Loucy (cell line): ENCODE results near the gene DSCAML1.

ENCODE experiments used
- H2AFZ ChIP-seq: fragments of 200-600 bp; sonication (generic); 2 replicates; pipeline ENCODE4 v1.6.0; 2016; ENCODE audit warnings: antibody characterized with exemption, mild to moderate bottlenecking, low read length, moderate library complexity
- H3F3A ChIP-seq: fragments of 200-600 bp; 2 replicates; pipeline ENCODE4 v1.6.0; 2016; ENCODE audit warnings: antibody characterized with exemption, low read depth, mild to moderate bottlenecking
- H3K27me3 ChIP-seq: fragments of 200-600 bp; sonication (generic); 2 replicates; pipeline ENCODE4 v1.6.1; 2014; ENCODE audit warnings: low read length, mild to moderate bottlenecking; ENCODE audit not compliant: insufficient read depth, poor library complexity, severe bottlenecking
- H3K36me3 ChIP-seq: fragments of 200-600 bp; sonication (generic); 2 replicates; pipeline ENCODE4 v1.6.1; 2016; ENCODE audit warnings: low read length; ENCODE audit not compliant: insufficient read depth
- H3K4me1 ChIP-seq: fragments of 200-600 bp; sonication (generic); 2 replicates; pipeline ENCODE4 v1.5.1; 2014; ENCODE audit warnings: low read length, mild to moderate bottlenecking; ENCODE audit not compliant: insufficient read depth, poor library complexity, severe bottlenecking
- H3K4me2 ChIP-seq: fragments of 200-600 bp; sonication (generic); 2 replicates; pipeline ENCODE4 v1.6.0; 2014; ENCODE audit warnings: antibody characterized with exemption, low read length, low read depth, mild to moderate bottlenecking; ENCODE audit not compliant: poor library complexity, severe bottlenecking
- H3K4me3 ChIP-seq: fragments of 200-600 bp; sonication (generic); 2 replicates; pipeline ENCODE4 v1.5.1; 2014; ENCODE audit warnings: low read length, mild to moderate bottlenecking, mixed read lengths; ENCODE audit not compliant: poor library complexity, severe bottlenecking
- H3K79me2 ChIP-seq: fragments of 200-600 bp; sonication (generic); 2 replicates; pipeline ENCODE4 v1.6.1; 2014; ENCODE audit warnings: low read length; ENCODE audit not compliant: insufficient read depth
- H3K9ac ChIP-seq: fragments of 200-600 bp; sonication (generic); 2 replicates; pipeline ENCODE4 v1.6.0; 2014; ENCODE audit warnings: mild to moderate bottlenecking, low read depth, low read length, moderate library complexity; ENCODE audit not compliant: poor library complexity, severe bottlenecking
- H3K9me2 ChIP-seq: fragments of 200-600 bp; sonication (generic); replicated peaks from 2 replicates; pipeline ENCODE4 v1.6.1; 2016; ENCODE audit warnings: low read depth, low read length, mixed read lengths
- H3K9me3 ChIP-seq: fragments of 200-600 bp; sonication (generic); 2 replicates; pipeline ENCODE4 v1.6.1; 2014; ENCODE audit warnings: mild to moderate bottlenecking, antibody characterized with exemption, low read length, low read depth; ENCODE audit not compliant: insufficient read depth
- H4K20me1 ChIP-seq: fragments of 200-600 bp; sonication (generic); 2 replicates; pipeline ENCODE4 v1.6.0; 2014; ENCODE audit warnings: antibody characterized with exemption, low read length, mild to moderate bottlenecking; ENCODE audit not compliant: insufficient read depth, poor library complexity, severe bottlenecking
- CTCF ChIP-seq: fragments of 200-600 bp; sonication (generic); conservative IDR thresholded peaks from 2 replicates; pipeline ENCODE4 v1.5.1; 2014; ENCODE audit warnings: mild to moderate bottlenecking, antibody characterized with exemption, low read length
- EZH2phosphoT487 ChIP-seq: fragments of 200-600 bp; IDR thresholded peaks from 2 replicates; pipeline ENCODE4 v1.6.1; 2018; ENCODE audit warnings: antibody characterized with exemption, mild to moderate bottlenecking, moderate library complexity, borderline replicate concordance

Gene DSCAML1

GRCh38 chr11:117780456-117780855 lies 16.6 kb downstream of the DSCAML1 start:
- Histone ChIP-seq H3K4me1 (no peaks in the 10 kb centered on the region), H3F3A (no peaks in the 10 kb centered on the region), H3K9ac (no peak overlapping the region), H3K79me2 (no peaks in the 10 kb centered on the region), H3K4me2 (no peak overlapping the region), H2AFZ (no peak overlapping the region), H4K20me1 (no peaks in the 10 kb centered on the region), H3K9me3 (no peaks in the 10 kb centered on the region), H3K36me3 (no peaks in the 10 kb centered on the region), H3K27me3 (no peaks in the 10 kb centered on the region), H3K9me2 (no peaks in the 10 kb centered on the region), H3K4me3 (no peak overlapping the region)
- no peak for TF ChIP-seq CTCF
- no peak for TF ChIP-seq EZH2phosphoT487

- no peak overlapping the region for H2AFZ ChIP-seq
- no peaks in the 10 kb centered on the region for H3K9me3 ChIP-seq
- H3K27me3 ChIP-seq: no peaks in the 10 kb centered on the region
- H3F3A ChIP-seq: no peaks in the 10 kb centered on the region
- H4K20me1 ChIP-seq: no peaks in the 10 kb centered on the region
- no peaks in the 10 kb centered on the region for H3K79me2 ChIP-seq
- H3K4me2 ChIP-seq: no peak overlapping the region
- no peak overlapping the region for H3K4me3 ChIP-seq
- H3K9me2 ChIP-seq: no peaks in the 10 kb centered on the region
- H3K4me1 ChIP-seq: no peaks in the 10 kb centered on the region
- no peaks in the 10 kb centered on the region for H3K36me3 ChIP-seq
- no peak overlapping the region for H3K9ac ChIP-seq
- TF ChIP-seq CTCF: no peak
- TF ChIP-seq EZH2phosphoT487: no peak
These were observed 22.5 kb downstream of the DSCAML1 start for GRCh38 chr11:117774553-117774952.

- H3K27me3 ChIP-seq: no peaks in the 10 kb centered on the region
- H3F3A ChIP-seq: no peaks in the 10 kb centered on the region
- no peaks in the 10 kb centered on the region for H3K9me3 ChIP-seq
- H3K9ac ChIP-seq: no peak overlapping the region
- no peaks in the 10 kb centered on the region for H3K36me3 ChIP-seq
- no peak overlapping the region for H2AFZ ChIP-seq
- no peaks in the 10 kb centered on the region for H4K20me1 ChIP-seq
- no peak overlapping the region for H3K4me3 ChIP-seq
- H3K79me2 ChIP-seq: no peaks in the 10 kb centered on the region
- H3K4me1 ChIP-seq: no peaks in the 10 kb centered on the region
- H3K9me2 ChIP-seq: no peaks in the 10 kb centered on the region
- H3K4me2 ChIP-seq: no peak overlapping the region
- TF ChIP-seq CTCF (no peak), EZH2phosphoT487 (no peak)
These were observed 24.7 kb downstream of the DSCAML1 start for GRCh38 chr11:117772360-117772759.
